Measurements from ENCODE around the gene MARK3. TPM values are rescaled to one million over a fixed set of nuclear protein-coding genes. Genes with fewer than 3 reads are reported as not detected.
A peak's percentile ranks its signal among the peaks of the same experiment; 100 is the strongest.

Gene MARK3
- total RNA-seq, 1 experiment from 2014 or later = 78.0 TPM

DNA sequence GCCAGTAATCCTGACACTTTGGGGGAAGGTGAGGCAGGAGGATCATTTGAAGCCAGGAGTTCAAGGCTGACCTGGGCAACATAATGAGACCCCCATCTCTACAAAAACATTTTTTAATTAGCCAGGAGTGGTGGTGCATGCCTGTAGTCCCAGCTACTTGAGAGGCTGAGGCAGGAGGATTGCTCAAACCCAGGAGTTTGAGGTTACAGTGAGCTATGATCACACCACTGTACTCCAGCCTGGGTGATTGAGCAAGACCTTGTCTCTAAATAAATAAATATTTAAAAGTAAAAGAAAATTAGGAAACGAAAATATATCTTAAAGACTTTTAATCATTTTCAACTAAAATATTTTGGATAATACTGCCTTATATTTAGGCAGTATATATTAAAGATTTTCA is 111.6 kb downstream of the MARK3 start:
- no peaks in the 10 kb centered on the region for H3K4me1 Mint-ChIP-seq (ENCODE audit: low read depth, unreplicated experiment)
- intact Hi-C loops (cut with micrococcal nuclease; ENCODE audit: unreplicated experiment) = no loop called here
- H3K36me3 Mint-ChIP-seq (ENCODE audit: insufficient read depth, unreplicated experiment) = peaks cover 44% of the 10 kb centered on the region
- no peak for DNase-seq
- H3K4me3 Mint-ChIP-seq (ENCODE audit: unreplicated experiment) = no peak overlapping the region
- H3K4me3 ChIP-seq (ENCODE audit: low read depth, low read length) = no peak overlapping the region
- no peaks in the 10 kb centered on the region for H3K27me3 Mint-ChIP-seq (ENCODE audit: insufficient read depth, unreplicated experiment)
- no TSS peak for BruUV-seq (replicated peaks)
- H3K36me3 ChIP-seq (ENCODE audit: control insufficient read depth, insufficient read depth, low read length) = peaks cover 5% of the 10 kb centered on the region
- POLR2A ChIA-PET = no interaction called here
- H3K4me1 ChIP-seq = no peaks in the 10 kb centered on the region
- H3K27me3 ChIP-seq (replicated peaks; ENCODE audit: control insufficient read depth, insufficient read depth, low read length) = no peaks in the 10 kb centered on the region
- CTCF ChIA-PET = no interaction called here
- no peaks in the 10 kb centered on the region for H3K9me3 Mint-ChIP-seq (ENCODE audit: unreplicated experiment)
- no peak overlapping the region for H3K27ac Mint-ChIP-seq (ENCODE audit: unreplicated experiment)
- no peaks in the 10 kb centered on the region for H3K9me3 ChIP-seq
- TF ChIP-seq, protein P1, sequence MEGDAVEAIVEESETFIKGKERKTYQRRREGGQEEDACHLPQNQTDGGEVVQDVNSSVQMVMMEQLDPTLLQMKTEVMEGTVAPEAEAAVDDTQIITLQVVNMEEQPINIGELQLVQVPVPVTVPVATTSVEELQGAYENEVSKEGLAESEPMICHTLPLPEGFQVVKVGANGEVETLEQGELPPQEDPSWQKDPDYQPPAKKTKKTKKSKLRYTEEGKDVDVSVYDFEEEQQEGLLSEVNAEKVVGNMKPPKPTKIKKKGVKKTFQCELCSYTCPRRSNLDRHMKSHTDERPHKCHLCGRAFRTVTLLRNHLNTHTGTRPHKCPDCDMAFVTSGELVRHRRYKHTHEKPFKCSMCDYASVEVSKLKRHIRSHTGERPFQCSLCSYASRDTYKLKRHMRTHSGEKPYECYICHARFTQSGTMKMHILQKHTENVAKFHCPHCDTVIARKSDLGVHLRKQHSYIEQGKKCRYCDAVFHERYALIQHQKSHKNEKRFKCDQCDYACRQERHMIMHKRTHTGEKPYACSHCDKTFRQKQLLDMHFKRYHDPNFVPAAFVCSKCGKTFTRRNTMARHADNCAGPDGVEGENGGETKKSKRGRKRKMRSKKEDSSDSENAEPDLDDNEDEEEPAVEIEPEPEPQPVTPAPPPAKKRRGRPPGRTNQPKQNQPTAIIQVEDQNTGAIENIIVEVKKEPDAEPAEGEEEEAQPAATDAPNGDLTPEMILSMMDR (IDR thresholded peaks at IDR 0.05; ENCODE audit: insufficient read depth in 1 of 2, low read depth in 1 of 2, low read length in 1 of 2, severe bottlenecking in 1 of 2, unreplicated experiment in 1 of 2) = no peak

DNA sequence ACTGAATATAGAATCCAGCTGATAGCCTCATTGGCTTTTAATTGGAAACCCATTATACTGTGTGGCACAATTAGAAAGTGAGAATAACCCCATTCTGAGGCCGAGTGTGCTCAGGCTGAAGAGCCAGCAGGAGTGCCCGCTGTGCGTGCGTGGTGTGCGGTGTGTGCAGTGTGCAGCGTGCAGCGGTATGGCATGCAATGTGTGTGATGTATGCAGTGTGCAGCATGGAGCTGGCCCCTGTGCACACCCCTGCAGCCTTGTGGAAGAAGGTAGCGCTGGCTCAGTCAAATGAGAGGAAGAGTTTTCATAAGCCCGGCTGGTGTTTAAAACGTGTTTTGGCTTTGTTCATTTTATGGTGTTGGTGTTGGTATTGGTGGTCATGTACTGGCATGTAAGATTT is 114.5 kb downstream of the MARK3 start:
- Histone ChIP-seq H3K36me3 (ENCODE audit: control insufficient read depth, insufficient read depth, low read length) (peaks cover 6% of the 10 kb centered on the region), H3K4me3 (ENCODE audit: low read depth, low read length) (no peak overlapping the region), H3K27me3 (replicated peaks; ENCODE audit: control insufficient read depth, insufficient read depth, low read length) (no peaks in the 10 kb centered on the region), H3K4me1 (no peaks in the 10 kb centered on the region), H3K9me3 (no peaks in the 10 kb centered on the region)
- Mint-ChIP-seq H3K4me1 (ENCODE audit: low read depth, unreplicated experiment) (no peaks in the 10 kb centered on the region), H3K4me3 (ENCODE audit: unreplicated experiment) (no peak overlapping the region), H3K36me3 (ENCODE audit: insufficient read depth, unreplicated experiment) (peaks cover 64% of the 10 kb centered on the region), H3K9me3 (ENCODE audit: unreplicated experiment) (no peaks in the 10 kb centered on the region), H3K27ac (ENCODE audit: unreplicated experiment) (peak overlapping the region; percentile 47), H3K27me3 (ENCODE audit: insufficient read depth, unreplicated experiment) (no peaks in the 10 kb centered on the region)
- TF ChIP-seq, protein P1 (IDR thresholded peaks at IDR 0.05; ENCODE audit: insufficient read depth in 1 of 2, low read depth in 1 of 2, low read length in 1 of 2, severe bottlenecking in 1 of 2, unreplicated experiment in 1 of 2) = no peak
- ChIA-PET CTCF (interaction anchor here (0.7 to 1.2 kb wide), 3 partner anchors 29 to 711 kb away, joined by 3 to 5 read pairs (median 3); partner anchors contain the start of gene TRMT61A), POLR2A (no interaction called here)
- no peak for DNase-seq
- intact Hi-C loops (cut with micrococcal nuclease; ENCODE audit: unreplicated experiment) = loop anchor here (1.0 kb wide), 1 partner anchor 47 kb away; no protein-coding TSS in a partner anchor
- no TSS peak for BruUV-seq (replicated peaks)

DNA sequence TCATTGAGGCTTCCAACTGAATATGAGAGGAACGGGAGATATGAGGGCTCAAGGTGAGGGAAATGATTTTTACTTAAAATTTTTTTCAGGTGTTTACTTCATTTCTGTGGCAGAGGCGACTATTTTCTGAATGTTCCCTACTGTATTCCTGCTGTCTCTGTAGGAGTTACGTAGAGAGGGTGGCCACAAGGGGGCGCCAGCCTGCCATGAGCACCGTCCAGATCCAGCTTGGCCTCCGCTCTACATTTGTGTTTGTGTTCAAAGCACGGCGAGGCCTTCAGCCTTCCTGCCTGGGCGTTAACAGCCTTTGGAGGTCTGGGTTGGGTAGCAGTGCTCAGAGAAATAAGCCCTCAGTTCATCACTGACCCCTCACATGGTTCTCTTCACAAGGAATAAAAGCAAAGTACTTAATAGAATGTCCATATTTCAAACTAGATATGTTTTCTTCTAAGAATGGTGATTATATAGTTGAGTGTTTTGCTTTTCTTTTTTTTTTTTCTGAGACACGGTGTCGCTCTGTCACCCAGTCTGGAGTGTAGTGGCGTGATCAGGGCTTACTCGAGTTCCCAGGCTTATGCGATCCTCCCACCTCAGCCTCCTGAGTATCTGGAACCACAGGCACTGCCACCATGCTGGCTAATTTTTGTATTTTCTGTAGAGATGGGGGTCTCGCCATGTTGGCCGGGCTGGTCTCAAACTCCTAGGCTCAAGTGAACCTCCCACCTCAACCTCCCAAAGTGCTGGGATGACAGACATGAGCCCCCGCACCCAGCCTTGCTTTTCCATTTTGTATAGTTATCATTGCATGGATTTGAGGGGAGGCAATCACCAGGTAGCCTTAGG is 115.2 kb downstream of the MARK3 start:
- intact Hi-C loops (cut with micrococcal nuclease; ENCODE audit: unreplicated experiment) = loop anchor here (1.0 kb wide), 1 partner anchor 46 kb away; no protein-coding TSS in a partner anchor
- TF ChIP-seq, protein P1 (IDR thresholded peaks at IDR 0.05; ENCODE audit: insufficient read depth in 1 of 2, low read depth in 1 of 2, low read length in 1 of 2, severe bottlenecking in 1 of 2, unreplicated experiment in 1 of 2) = peak; percentile 80 to 95
- peaks cover 7% of the 10 kb centered on the region for H3K36me3 ChIP-seq (ENCODE audit: control insufficient read depth, insufficient read depth, low read length)
- H3K4me3 Mint-ChIP-seq (ENCODE audit: unreplicated experiment) = no peak overlapping the region
- no peaks in the 10 kb centered on the region for H3K27me3 Mint-ChIP-seq (ENCODE audit: insufficient read depth, unreplicated experiment)
- peak overlapping the region; percentile 47 for H3K27ac Mint-ChIP-seq (ENCODE audit: unreplicated experiment)
- no TSS peak for BruUV-seq (replicated peaks)
- no peaks in the 10 kb centered on the region for H3K27me3 ChIP-seq (replicated peaks; ENCODE audit: control insufficient read depth, insufficient read depth, low read length)
- CTCF ChIA-PET = interaction anchor here (0.7 to 1.2 kb wide), 4 partner anchors 28 to 712 kb away, joined by 3 to 5 read pairs (median 3); partner anchors contain the start of gene TRMT61A
- POLR2A ChIA-PET = no interaction called here
- H3K4me1 ChIP-seq = no peaks in the 10 kb centered on the region
- H3K4me1 Mint-ChIP-seq (ENCODE audit: low read depth, unreplicated experiment) = no peaks in the 10 kb centered on the region
- no peak overlapping the region for H3K4me3 ChIP-seq (ENCODE audit: low read depth, low read length)
- no peaks in the 10 kb centered on the region for H3K9me3 ChIP-seq
- peak; percentile 74 to 84 for DNase-seq
- H3K36me3 Mint-ChIP-seq (ENCODE audit: insufficient read depth, unreplicated experiment) = peaks cover 66% of the 10 kb centered on the region
- no peaks in the 10 kb centered on the region for H3K9me3 Mint-ChIP-seq (ENCODE audit: unreplicated experiment)

All from Caco-2 (cell line).